ENCODE results near the gene YPEL5. TPM values are rescaled to one million over a fixed set of nuclear protein-coding genes. Genes with fewer than 3 reads are reported as not detected.
A peak's percentile ranks its signal among the peaks of the same experiment; 100 is the strongest.
"Not testable (repeated sequence)": the region's sequence is repeated elsewhere in the genome, so short reads cannot be mapped to it uniquely, and the experiment has no call there.

YPEL5 gene
- total RNA-seq, 1 experiment from 2014 or later, result 27.3 TPM

- Mint-ChIP-seq H3K36me3 (no peaks in the 10 kb centered on the region), H3K9me3 (no peaks in the 10 kb centered on the region), H3K27ac (no peak overlapping the region), H3K4me1 (peaks cover 6% of the 10 kb centered on the region), H3K4me3 (no peak overlapping the region), H3K27me3 (ENCODE audit: low read depth) (no peaks in the 10 kb centered on the region)
- ChIA-PET POLR2A (no interaction called here), CTCF (interaction anchor here (0.7 kb wide), 1 partner anchor 32 kb away, joined by 3 read pairs; no protein-coding TSS in a partner anchor)
- TF ChIP-seq ETV6 (CRISPR knock-in tag; IDR thresholded peaks at IDR 0.05) (no peak), ZMAT4 (CRISPR knock-in tag; IDR thresholded peaks at IDR 0.05) (no peak), ZNF121 (CRISPR knock-in tag; IDR thresholded peaks at IDR 0.05) (no peak), E2F5 (CRISPR knock-in tag; IDR thresholded peaks at IDR 0.05) (no peak), ATF1 (CRISPR knock-in tag; IDR thresholded peaks at IDR 0.05) (no peak), NFATC4 (CRISPR knock-in tag; IDR thresholded peaks at IDR 0.05) (no peak), TCF7 (CRISPR knock-in tag; IDR thresholded peaks at IDR 0.05; ENCODE audit: low read depth) (no peak), GRHL2 (CRISPR knock-in tag; IDR thresholded peaks at IDR 0.05; ENCODE audit: insufficient replicate concordance, severe bottlenecking) (no peak), ZBTB21 (CRISPR knock-in tag; IDR thresholded peaks at IDR 0.05; ENCODE audit: borderline replicate concordance) (no peak)
- no peak for DNase-seq (ENCODE audit: low spot score)
- ATAC-seq, result no peak
Measured at GRCh38 chr2:30109856-30110255, 37.0 kb upstream of the YPEL5 start.

- CTCF ChIA-PET, result interaction anchor here (0.7 kb wide), 1 partner anchor 33 kb away, joined by 3 read pairs; no protein-coding TSS in a partner anchor
- POLR2A ChIA-PET, result no interaction called here
- no peaks in the 10 kb centered on the region for H3K27me3 Mint-ChIP-seq (ENCODE audit: low read depth)
Measured at GRCh38 chr2:30110773-30111172, 36.0 kb upstream of the YPEL5 start.

GRCh38 chr2:30111186-30111585, 35.6 kb upstream of the YPEL5 start:
- H3K27ac Mint-ChIP-seq; CTCF ChIA-PET; H3K27me3 Mint-ChIP-seq (ENCODE audit: low read depth); H3K4me3 Mint-ChIP-seq; POLR2A ChIA-PET; ATAC-seq; H3K9me3 Mint-ChIP-seq; H3K36me3 Mint-ChIP-seq; DNase-seq (ENCODE audit: low spot score): not testable (repeated sequence)
- H3K4me1 Mint-ChIP-seq, result peaks cover 16% of the 10 kb centered on the region

More at GRCh38 chr2:30110773-30111172, 36.0 kb upstream of the YPEL5 start:
- Mint-ChIP-seq H3K4me1 (peaks cover 15% of the 10 kb centered on the region), H3K27ac (no peak overlapping the region), H3K4me3 (no peak overlapping the region), H3K9me3 (no peaks in the 10 kb centered on the region), H3K36me3 (no peaks in the 10 kb centered on the region)
- DNase-seq (ENCODE audit: low spot score) (no peak), ATAC-seq (no peak)
- TF ChIP-seq ZNF121 (CRISPR knock-in tag; IDR thresholded peaks at IDR 0.05) (peak; percentile 23; the same call in 1 of the 2 replicates), FOXJ3 (CRISPR knock-in tag; IDR thresholded peaks at IDR 0.05; ENCODE audit: borderline replicate concordance) (no peak)

- TF ChIP-seq PRRX2 (CRISPR knock-in tag; IDR thresholded peaks at IDR 0.05), result no peak
- DNase-seq (ENCODE audit: low spot score) (no peak), ATAC-seq (no peak)
- ChIA-PET CTCF (no interaction called here), POLR2A (no interaction called here)
- no peaks in the 10 kb centered on the region for H3K36me3 Mint-ChIP-seq
- H3K27ac Mint-ChIP-seq, result no peak overlapping the region
- no peaks in the 10 kb centered on the region for H3K27me3 Mint-ChIP-seq (ENCODE audit: low read depth)
- no peak overlapping the region for H3K4me3 Mint-ChIP-seq
- H3K9me3 Mint-ChIP-seq, result no peaks in the 10 kb centered on the region
- H3K4me1 Mint-ChIP-seq, result peaks cover 16% of the 10 kb centered on the region
Measured at GRCh38 chr2:30112561-30112960, 34.2 kb upstream of the YPEL5 start.

- POLR2A ChIA-PET, result no interaction called here
- DNase-seq (ENCODE audit: low spot score) (no peak), ATAC-seq (no peak)
- no peaks in the 10 kb centered on the region for H3K27me3 Mint-ChIP-seq (ENCODE audit: low read depth)
- H3K4me3 Mint-ChIP-seq, result no peak overlapping the region
- H3K36me3 Mint-ChIP-seq, result no peaks in the 10 kb centered on the region
- no peak overlapping the region for H3K27ac Mint-ChIP-seq
- CTCF ChIA-PET, result interaction anchor here (0.9 to 1.1 kb wide), 2 partner anchors 33 to 191 kb away, joined by 3 read pairs; partner anchors contain the start of gene YPEL5
- H3K4me1 Mint-ChIP-seq, result peaks cover 16% of the 10 kb centered on the region
- H3K9me3 Mint-ChIP-seq, result no peaks in the 10 kb centered on the region
- TF ChIP-seq ZNF396 (CRISPR knock-in tag; IDR thresholded peaks at IDR 0.05; ENCODE audit: borderline replicate concordance), result no peak
- no peak for TF ChIP-seq AR (CRISPR knock-in tag; IDR thresholded peaks at IDR 0.05)
- no peak for TF ChIP-seq CDX4 (CRISPR knock-in tag; IDR thresholded peaks at IDR 0.05; ENCODE audit: borderline replicate concordance)
- TF ChIP-seq GRHL2 (CRISPR knock-in tag; IDR thresholded peaks at IDR 0.05; ENCODE audit: insufficient replicate concordance, severe bottlenecking), result no peak
- TF ChIP-seq GTF2I (CRISPR knock-in tag; conservative IDR thresholded peaks at IDR 0.05), result no peak
- no peak for TF ChIP-seq MYBL2 (CRISPR knock-in tag; IDR thresholded peaks at IDR 0.05)
- TF ChIP-seq RELA (CRISPR knock-in tag; IDR thresholded peaks at IDR 0.05; ENCODE audit: borderline replicate concordance), result no peak
- no peak for TF ChIP-seq ZNF219 (CRISPR knock-in tag; IDR thresholded peaks at IDR 0.05; ENCODE audit: borderline replicate concordance)
- TF ChIP-seq ZNF423 (CRISPR knock-in tag; IDR thresholded peaks at IDR 0.05), result no peak
- no peak for TF ChIP-seq GABPB1 (CRISPR knock-in tag; IDR thresholded peaks at IDR 0.05)
- TF ChIP-seq ZNF671 (CRISPR knock-in tag; IDR thresholded peaks at IDR 0.05), result no peak
- no peak for TF ChIP-seq CREB1 (CRISPR knock-in tag; IDR thresholded peaks at IDR 0.05)
Measured at GRCh38 chr2:30113617-30114293, 33.1 kb upstream of the YPEL5 start.

Data from WTC11 (cell line).